ENCODE data around the gene TOGARAM1. TPM values are rescaled to one million over a fixed set of nuclear protein-coding genes. Genes with fewer than 3 reads are reported as not detected.

The TOGARAM1 gene
- polyA plus RNA-seq, 1 experiment = 13.2 TPM

DNA sequence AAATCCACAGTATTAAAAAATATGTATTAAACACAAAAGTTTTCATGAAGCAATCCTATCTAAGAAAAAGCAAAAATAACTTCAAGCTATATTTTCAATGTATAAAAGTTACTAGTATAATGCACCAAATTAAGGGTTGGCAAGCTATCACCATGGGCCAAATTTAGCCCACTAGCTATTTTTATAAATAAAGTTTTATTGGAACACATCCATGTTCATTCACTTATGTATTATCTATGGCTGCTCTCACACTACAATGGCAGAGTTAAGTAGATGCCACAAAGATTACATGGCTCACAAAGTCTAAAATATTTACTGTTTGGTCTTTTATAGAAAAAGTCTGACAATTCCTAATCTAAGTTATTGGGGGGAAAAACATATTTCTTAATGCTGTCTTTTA is 17.9 kb upstream of the TOGARAM1 start:
- ChIA-PET CTCF (no interaction called here), POLR2A (no interaction called here)
- TF ChIP-seq, protein P1, sequence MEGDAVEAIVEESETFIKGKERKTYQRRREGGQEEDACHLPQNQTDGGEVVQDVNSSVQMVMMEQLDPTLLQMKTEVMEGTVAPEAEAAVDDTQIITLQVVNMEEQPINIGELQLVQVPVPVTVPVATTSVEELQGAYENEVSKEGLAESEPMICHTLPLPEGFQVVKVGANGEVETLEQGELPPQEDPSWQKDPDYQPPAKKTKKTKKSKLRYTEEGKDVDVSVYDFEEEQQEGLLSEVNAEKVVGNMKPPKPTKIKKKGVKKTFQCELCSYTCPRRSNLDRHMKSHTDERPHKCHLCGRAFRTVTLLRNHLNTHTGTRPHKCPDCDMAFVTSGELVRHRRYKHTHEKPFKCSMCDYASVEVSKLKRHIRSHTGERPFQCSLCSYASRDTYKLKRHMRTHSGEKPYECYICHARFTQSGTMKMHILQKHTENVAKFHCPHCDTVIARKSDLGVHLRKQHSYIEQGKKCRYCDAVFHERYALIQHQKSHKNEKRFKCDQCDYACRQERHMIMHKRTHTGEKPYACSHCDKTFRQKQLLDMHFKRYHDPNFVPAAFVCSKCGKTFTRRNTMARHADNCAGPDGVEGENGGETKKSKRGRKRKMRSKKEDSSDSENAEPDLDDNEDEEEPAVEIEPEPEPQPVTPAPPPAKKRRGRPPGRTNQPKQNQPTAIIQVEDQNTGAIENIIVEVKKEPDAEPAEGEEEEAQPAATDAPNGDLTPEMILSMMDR (IDR thresholded peaks at IDR 0.05; ENCODE audit: low read depth, low read length) = no peak
- Histone ChIP-seq H3K27ac (ENCODE audit: low read depth, low read length) (no peak overlapping the region), H3K27me3 (ENCODE audit: control insufficient read depth, insufficient read depth, low read length) (no peaks in the 10 kb centered on the region), H3K9me3 (ENCODE audit: control insufficient read depth, insufficient read depth, low read length) (no peaks in the 10 kb centered on the region), H3K4me3 (ENCODE audit: low read depth, low read length) (no peak overlapping the region)
- no peak for DNase-seq (ENCODE audit: low read depth, low spot score)

DNA sequence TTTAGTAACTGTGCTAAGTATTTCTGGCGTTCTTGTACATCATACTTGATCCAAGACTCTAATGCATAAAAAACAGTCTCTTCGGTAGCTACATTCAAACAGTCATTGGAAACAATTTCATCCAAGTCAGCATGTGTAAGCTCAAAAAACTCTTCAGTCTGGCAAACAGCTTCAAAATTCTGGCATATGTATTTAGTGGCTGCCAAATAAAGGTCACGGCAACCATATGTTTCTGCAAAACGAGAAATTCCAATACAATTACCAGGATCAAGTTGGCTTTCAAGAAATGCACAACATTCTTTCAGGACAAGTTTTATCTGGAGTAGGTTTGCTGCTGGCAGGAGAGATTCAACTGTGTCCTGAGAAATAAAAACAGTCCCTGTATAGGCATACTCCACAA is 16.7 kb upstream of the TOGARAM1 start:
- Histone ChIP-seq H3K4me3 (ENCODE audit: low read depth, low read length) (no peak overlapping the region), H3K27ac (ENCODE audit: low read depth, low read length) (no peak overlapping the region), H3K9me3 (ENCODE audit: control insufficient read depth, insufficient read depth, low read length) (no peaks in the 10 kb centered on the region), H3K27me3 (ENCODE audit: control insufficient read depth, insufficient read depth, low read length) (no peaks in the 10 kb centered on the region)
- DNase-seq (ENCODE audit: low read depth, low spot score) = peak; percentile 41
- ChIA-PET CTCF (interaction anchor here (1.8 kb wide), 1 partner anchor 31 kb away, joined by 5 read pairs; no protein-coding TSS in a partner anchor), POLR2A (interaction anchor here (0.9 kb wide), 1 partner anchor 17 kb away, joined by 3 read pairs; the partner anchor contains the start of genes KLHL28 and TOGARAM1)
- TF ChIP-seq, protein P1 (IDR thresholded peaks at IDR 0.05; ENCODE audit: low read depth, low read length) = no peak

DNA sequence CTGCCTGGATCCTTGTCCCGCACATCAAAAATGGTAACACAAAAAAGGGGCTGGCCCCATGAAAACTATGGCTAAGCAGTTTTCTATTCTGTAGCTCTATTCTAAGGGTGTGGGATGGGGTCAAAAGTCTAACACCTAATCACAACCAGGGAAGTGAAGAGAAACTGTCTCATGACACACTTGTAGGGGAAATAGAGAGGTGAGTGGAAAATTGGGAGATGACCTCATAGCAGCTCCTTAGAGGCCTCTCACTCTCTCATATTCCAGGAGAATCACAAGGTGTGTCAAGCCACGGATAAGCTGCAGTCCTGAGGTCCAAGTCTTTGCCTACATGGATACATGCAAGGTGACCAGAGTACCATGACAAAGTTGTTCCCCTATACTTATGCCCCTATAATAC is 10.9 kb upstream of the TOGARAM1 start:
- no peak overlapping the region for H3K4me3 ChIP-seq (ENCODE audit: low read depth, low read length)
- no peaks in the 10 kb centered on the region for H3K27me3 ChIP-seq (ENCODE audit: control insufficient read depth, insufficient read depth, low read length)
- CTCF ChIA-PET = no interaction called here
- H3K27ac ChIP-seq (ENCODE audit: low read depth, low read length) = no peak overlapping the region
- TF ChIP-seq, protein P1 (IDR thresholded peaks at IDR 0.05; ENCODE audit: low read depth, low read length) = no peak
- POLR2A ChIA-PET = no interaction called here
- no peaks in the 10 kb centered on the region for H3K9me3 ChIP-seq (ENCODE audit: control insufficient read depth, insufficient read depth, low read length)
- no peak for DNase-seq (ENCODE audit: low read depth, low spot score)

DNA sequence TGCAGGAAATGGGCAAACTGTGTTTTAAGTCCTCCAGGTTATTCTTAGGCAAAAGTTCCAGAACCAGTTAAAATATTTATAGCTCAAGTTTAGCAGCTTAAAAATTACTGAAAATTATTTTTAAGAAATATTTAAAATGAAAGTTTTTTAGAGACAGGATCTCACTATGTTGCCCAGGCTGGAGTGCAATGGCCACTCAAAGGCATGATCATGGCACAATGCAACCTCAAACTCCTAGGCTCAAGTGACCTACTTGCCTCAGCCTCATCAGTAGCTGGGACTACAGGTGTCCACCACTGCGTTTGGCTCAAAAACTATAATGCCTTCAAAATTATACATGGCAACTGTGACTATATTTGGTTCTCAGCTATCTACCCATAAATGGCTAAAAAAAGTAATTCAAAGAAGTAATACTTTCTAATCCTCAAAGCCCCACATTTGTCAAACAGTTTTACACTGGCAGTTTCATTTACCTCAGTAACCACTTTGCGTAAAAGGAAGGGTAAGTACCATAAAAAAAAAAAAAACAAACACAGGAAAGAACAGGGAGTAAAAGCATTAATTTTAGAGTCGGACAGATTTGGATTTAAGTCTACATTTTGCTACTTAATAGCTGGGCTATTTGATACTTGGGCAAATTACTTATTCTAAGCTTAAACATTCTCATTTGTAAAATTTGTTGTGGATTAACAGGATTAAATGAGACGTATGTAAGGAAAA is 9.4 kb upstream of the TOGARAM1 start:
- ChIA-PET POLR2A (no interaction called here), CTCF (interaction anchor here (0.6 to 0.7 kb wide), 2 partner anchors 27 to 88 kb away, joined by 3 read pairs; no protein-coding TSS in a partner anchor)
- H3K9me3 ChIP-seq (ENCODE audit: control insufficient read depth, insufficient read depth, low read length) = no peaks in the 10 kb centered on the region
- no peak overlapping the region for H3K4me3 ChIP-seq (ENCODE audit: low read depth, low read length)
- no peak overlapping the region for H3K27ac ChIP-seq (ENCODE audit: low read depth, low read length)
- TF ChIP-seq, protein P1 (IDR thresholded peaks at IDR 0.05; ENCODE audit: low read depth, low read length) = no peak
- no peak for DNase-seq (ENCODE audit: low read depth, low spot score)
- H3K27me3 ChIP-seq (ENCODE audit: control insufficient read depth, insufficient read depth, low read length) = no peaks in the 10 kb centered on the region

DNA sequence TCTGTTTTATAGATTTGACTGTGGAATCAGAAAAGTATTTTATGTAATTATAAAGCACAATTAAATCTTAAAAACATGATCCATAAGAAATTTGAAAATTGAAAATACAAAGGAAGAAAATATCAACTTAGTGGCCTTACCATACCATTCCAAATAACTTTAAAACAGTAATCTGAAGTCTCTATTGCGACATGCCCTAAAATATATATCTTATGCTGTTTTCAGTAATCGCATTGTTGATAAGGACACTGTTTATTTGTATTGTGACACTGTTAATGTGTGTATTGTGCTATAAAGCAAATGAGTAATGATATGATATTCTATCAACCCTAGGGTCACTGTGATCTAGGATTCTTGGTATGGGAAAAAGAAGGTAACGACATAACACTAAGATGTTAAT is 7.2 kb upstream of the TOGARAM1 start:
- ChIA-PET CTCF (interaction anchor here (1.6 kb wide), 1 partner anchor 41 kb away, joined by 4 read pairs; no protein-coding TSS in a partner anchor), POLR2A (no interaction called here)
- Histone ChIP-seq H3K4me3 (ENCODE audit: low read depth, low read length) (no peak overlapping the region), H3K27ac (ENCODE audit: low read depth, low read length) (no peak overlapping the region), H3K27me3 (ENCODE audit: control insufficient read depth, insufficient read depth, low read length) (no peaks in the 10 kb centered on the region), H3K9me3 (ENCODE audit: control insufficient read depth, insufficient read depth, low read length) (no peaks in the 10 kb centered on the region)
- DNase-seq (ENCODE audit: low read depth, low spot score) = no peak
- TF ChIP-seq, protein P1 (IDR thresholded peaks at IDR 0.05; ENCODE audit: low read depth, low read length) = no peak

Data from AG04450 (cell line).